ENCODE data around the gene RALGPS2.

The RALGPS2 gene

DNA sequence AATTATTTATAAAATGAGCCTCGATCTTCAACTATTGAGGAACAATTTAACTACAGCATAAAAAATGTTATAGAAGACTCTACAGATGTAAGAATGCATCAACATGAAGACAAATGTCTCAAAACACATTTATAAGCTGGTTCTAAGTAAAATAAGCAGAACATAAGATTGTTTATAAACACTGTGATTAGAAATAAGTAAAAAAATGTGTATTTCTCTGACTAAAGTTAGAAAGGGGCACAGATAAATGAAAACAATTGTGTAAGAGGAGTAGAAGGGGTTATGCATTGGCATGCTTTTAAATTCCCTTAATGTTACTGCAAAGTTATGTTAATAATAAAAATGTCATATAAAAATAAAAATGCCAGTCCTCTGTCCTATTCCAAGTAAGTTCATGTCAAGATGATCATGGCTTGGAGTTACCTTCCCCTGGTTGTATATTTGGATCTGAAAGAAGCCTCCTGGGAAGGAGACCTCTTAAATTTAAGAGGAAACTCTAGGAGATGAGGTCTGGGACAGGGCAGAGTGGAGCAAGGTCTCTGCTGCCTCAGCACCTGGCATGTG, 230.4 kb downstream of the RALGPS2 start:
- Mint-ChIP-seq H3K27me3 (ENCODE audit: low read depth) (peaks cover 12% of the 10 kb centered on the region), H3K4me3 (no peak overlapping the region), H3K9me3 (no peaks in the 10 kb centered on the region), H3K4me1 (peaks cover 32% of the 10 kb centered on the region), H3K27ac (peak overlapping the region; percentile 6 to 48 (median 36)), H3K36me3 (ENCODE audit: low read depth) (no peaks in the 10 kb centered on the region)
- TF ChIP-seq, protein P1, sequence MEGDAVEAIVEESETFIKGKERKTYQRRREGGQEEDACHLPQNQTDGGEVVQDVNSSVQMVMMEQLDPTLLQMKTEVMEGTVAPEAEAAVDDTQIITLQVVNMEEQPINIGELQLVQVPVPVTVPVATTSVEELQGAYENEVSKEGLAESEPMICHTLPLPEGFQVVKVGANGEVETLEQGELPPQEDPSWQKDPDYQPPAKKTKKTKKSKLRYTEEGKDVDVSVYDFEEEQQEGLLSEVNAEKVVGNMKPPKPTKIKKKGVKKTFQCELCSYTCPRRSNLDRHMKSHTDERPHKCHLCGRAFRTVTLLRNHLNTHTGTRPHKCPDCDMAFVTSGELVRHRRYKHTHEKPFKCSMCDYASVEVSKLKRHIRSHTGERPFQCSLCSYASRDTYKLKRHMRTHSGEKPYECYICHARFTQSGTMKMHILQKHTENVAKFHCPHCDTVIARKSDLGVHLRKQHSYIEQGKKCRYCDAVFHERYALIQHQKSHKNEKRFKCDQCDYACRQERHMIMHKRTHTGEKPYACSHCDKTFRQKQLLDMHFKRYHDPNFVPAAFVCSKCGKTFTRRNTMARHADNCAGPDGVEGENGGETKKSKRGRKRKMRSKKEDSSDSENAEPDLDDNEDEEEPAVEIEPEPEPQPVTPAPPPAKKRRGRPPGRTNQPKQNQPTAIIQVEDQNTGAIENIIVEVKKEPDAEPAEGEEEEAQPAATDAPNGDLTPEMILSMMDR (IDR thresholded peaks at IDR 0.05; ENCODE audit: unreplicated experiment in 3 of 3): no peak

GRCh38 chr1:178958491-178958890, 233.4 kb downstream of the RALGPS2 start:
- Mint-ChIP-seq H3K4me3 (no peak overlapping the region), H3K9me3 (no peaks in the 10 kb centered on the region), H3K27me3 (ENCODE audit: low read depth) (peaks cover 14% of the 10 kb centered on the region), H3K4me1 (peaks cover 23% of the 10 kb centered on the region), H3K27ac (no peak overlapping the region), H3K36me3 (ENCODE audit: low read depth) (no peaks in the 10 kb centered on the region)
- TF ChIP-seq, protein P1 (IDR thresholded peaks at IDR 0.05; ENCODE audit: unreplicated experiment in 3 of 3): no peak

DNA sequence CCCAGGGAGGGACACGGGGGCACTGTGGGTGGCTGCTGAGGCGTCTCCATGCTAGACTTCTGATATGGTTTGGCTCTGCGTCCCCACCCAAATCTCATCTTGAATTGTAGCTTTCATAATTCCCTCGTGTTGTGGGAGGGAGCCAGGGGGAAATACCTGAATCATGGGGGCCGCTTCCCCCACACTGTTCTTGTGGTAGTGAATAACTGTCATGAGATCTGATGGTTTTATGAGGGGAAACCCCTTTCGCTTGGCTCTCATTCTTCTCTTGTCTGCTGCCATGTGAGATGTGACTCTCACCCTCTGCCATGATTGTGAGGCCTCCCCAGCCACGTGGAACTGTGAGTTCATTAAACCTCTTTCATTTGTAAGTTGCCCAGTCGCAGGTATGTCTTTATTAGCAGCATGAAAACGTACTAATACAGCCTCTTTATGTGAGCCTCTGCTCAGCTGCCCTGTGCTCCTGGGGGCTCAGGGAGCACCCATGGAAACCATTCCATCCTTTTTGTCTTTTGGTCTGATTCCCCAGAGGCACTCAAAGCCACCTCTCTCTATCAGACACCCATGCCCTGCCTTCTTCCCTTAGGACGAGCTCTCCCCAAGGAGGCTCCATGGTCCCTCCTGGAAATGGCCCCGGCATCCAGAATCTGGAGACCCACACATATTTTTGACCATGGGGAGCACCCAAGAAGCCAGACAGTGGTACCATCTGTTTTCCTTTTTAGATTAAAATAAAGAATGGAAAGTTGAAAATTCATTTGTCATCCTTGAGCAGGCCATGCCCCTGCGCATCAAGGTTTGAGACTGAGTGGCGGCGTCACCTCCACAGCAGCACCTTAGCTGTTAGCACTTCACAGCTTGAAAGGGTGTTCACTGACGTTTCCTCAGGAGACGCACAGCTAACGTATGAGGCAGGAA, 234.8 kb downstream of the RALGPS2 start:
- peak overlapping the region; percentile 5 to 37 (median 9) for H3K27ac Mint-ChIP-seq
- peaks cover 5% of the 10 kb centered on the region for H3K9me3 Mint-ChIP-seq
- TF ChIP-seq, protein P1 (IDR thresholded peaks at IDR 0.05; ENCODE audit: unreplicated experiment in 3 of 3): no peak
- no peak overlapping the region for H3K4me3 Mint-ChIP-seq
- H3K27me3 Mint-ChIP-seq (ENCODE audit: low read depth): peaks cover 8% of the 10 kb centered on the region
- peaks cover 17% of the 10 kb centered on the region for H3K4me1 Mint-ChIP-seq
- no peaks in the 10 kb centered on the region for H3K36me3 Mint-ChIP-seq (ENCODE audit: low read depth)

GRCh38 chr1:178960482-178961240, 235.6 kb downstream of the RALGPS2 start:
- peak overlapping the region; percentile 10 to 85 (median 19) for H3K27ac Mint-ChIP-seq

GRCh38 chr1:178961331-178961730, 236.3 kb downstream of the RALGPS2 start:
- peaks cover 8% of the 10 kb centered on the region for H3K27me3 Mint-ChIP-seq (ENCODE audit: low read depth)
- H3K36me3 Mint-ChIP-seq (ENCODE audit: low read depth): no peaks in the 10 kb centered on the region
- TF ChIP-seq, protein P1 (IDR thresholded peaks at IDR 0.05; ENCODE audit: unreplicated experiment in 3 of 3): no peak
- peak overlapping the region in 2 of 3 experiments; percentile 19 to 85 for H3K27ac Mint-ChIP-seq
- H3K9me3 Mint-ChIP-seq: peaks cover 14% of the 10 kb centered on the region
- no peak overlapping the region for H3K4me3 Mint-ChIP-seq
- H3K4me1 Mint-ChIP-seq: peaks cover 11% of the 10 kb centered on the region

More at GRCh38 chr1:178960482-178961240, 235.6 kb downstream of the RALGPS2 start:
- no peaks in the 10 kb centered on the region for H3K36me3 Mint-ChIP-seq (ENCODE audit: low read depth)
- TF ChIP-seq, protein P1 (IDR thresholded peaks at IDR 0.05; ENCODE audit: unreplicated experiment in 3 of 3): no peak
- H3K4me3 Mint-ChIP-seq: no peak overlapping the region
- H3K4me1 Mint-ChIP-seq: peaks cover 11% of the 10 kb centered on the region
- H3K9me3 Mint-ChIP-seq: peaks cover 11% of the 10 kb centered on the region
- H3K27me3 Mint-ChIP-seq (ENCODE audit: low read depth): peaks cover 8% of the 10 kb centered on the region
